ENCODE results near the gene CPSF3.

CPSF3 gene

DNA sequence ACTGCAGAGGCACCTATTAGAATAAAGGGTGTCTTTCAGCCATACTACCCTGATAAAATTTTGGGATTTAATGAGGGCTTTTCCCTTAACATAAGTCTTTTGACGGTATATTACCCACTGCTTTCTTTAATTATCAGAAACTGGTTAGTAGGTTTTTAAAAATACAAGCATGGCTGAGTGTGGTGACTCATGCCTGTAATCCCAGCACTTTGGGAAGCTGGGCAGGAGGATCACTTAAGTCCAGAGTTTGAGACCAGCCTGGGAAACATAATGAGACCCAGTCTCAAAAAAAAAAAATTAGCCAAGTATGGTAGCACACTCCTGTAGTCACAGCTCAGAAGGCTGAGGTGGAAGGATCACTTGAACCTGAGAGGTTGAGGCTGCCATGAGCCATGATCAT is 16.1 kb downstream of the CPSF3 start:
- DNase-seq (ENCODE audit: low read depth), result no peak
- no peak for TF ChIP-seq CTCF (IDR thresholded peaks at IDR 0.05; ENCODE audit: insufficient read depth, low read depth, low read length, missing control alignments)
- no peak overlapping the region for H3K4me3 ChIP-seq (ENCODE audit: low read depth, low read length)

DNA sequence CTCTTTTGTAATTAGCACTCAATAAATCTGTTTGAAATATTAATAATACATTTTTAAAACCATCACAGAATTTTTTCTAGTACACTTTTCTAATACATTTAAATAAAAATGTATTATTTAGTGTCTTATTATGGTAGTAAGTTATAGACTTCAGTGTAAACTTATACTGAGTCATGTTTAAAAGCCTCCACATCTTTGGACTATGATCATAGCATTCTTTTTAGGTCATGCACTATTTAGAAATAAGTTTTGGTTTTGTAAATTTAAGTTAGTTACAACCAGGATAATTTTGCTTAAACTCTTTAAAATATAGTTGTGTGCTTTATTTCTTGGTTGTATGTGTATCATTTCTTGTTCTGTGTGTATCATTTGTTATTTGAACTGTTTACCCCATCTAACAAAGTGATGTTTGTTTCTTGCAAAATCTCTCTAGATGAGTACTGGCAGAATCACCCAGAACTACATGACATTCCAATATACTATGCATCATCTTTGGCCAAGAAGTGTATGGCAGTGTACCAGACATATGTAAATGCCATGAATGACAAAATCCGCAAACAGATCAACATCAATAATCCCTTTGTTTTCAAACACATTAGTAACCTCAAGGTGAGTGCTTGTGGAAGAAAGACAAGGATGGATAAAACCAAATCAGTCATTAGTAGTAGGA is 16.7 kb downstream of the CPSF3 start:
- TF ChIP-seq CTCF (IDR thresholded peaks at IDR 0.05; ENCODE audit: insufficient read depth, low read depth, low read length, missing control alignments), result no peak
- no peak for DNase-seq (ENCODE audit: low read depth)
- no peak overlapping the region for H3K4me3 ChIP-seq (ENCODE audit: low read depth, low read length)

DNA sequence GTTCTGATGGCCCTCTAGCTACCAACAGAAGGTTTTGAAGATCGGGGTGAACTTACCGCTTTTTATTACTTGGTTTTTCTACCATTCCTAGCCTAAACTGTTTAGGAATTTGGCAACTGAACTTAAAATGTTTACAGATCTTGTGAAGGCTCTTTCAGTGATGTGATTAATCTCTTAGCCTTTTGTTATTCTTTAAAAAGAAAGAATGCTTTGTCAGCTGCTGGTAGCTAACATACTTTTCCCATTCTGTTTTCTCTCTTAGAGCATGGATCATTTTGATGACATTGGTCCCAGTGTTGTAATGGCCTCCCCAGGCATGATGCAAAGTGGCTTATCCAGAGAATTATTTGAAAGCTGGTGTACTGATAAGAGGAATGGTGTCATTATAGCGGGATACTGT is 18.1 kb downstream of the CPSF3 start:
- TF ChIP-seq CTCF (IDR thresholded peaks at IDR 0.05; ENCODE audit: insufficient read depth, low read depth, low read length, missing control alignments), result no peak
- no peak overlapping the region for H3K4me3 ChIP-seq (ENCODE audit: low read depth, low read length)
- DNase-seq (ENCODE audit: low read depth), result no peak

- H3K4me3 ChIP-seq (ENCODE audit: low read depth, low read length), result no peak overlapping the region
- TF ChIP-seq CTCF (IDR thresholded peaks at IDR 0.05; ENCODE audit: insufficient read depth, low read depth, low read length, missing control alignments), result no peak
- no peak for DNase-seq (ENCODE audit: low read depth)
Observed at GRCh38 chr2:9443526-9443925, 20.1 kb downstream of the CPSF3 start.

DNA sequence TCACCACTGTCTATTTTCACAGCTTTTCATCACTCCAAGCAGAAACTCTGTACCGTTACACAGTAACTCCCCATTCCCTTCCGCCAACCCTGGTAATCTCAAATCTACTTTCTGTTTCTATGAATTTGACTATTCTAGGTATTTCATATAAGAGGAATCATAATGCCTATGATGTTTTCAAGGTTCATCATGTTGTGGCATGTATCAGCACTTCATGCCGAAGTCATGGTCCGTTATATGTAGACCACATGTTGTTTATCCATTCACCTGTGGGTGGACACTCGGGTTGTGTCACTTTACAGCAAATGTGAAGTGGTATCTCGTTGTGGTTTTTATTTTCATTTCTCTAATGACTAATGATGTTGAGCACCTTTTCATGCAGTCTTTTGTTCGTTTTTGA is 21.6 kb downstream of the CPSF3 start:
- no peak overlapping the region for H3K4me3 ChIP-seq (ENCODE audit: low read depth, low read length)
- DNase-seq (ENCODE audit: low read depth), result peak; percentile 13
- TF ChIP-seq CTCF (IDR thresholded peaks at IDR 0.05; ENCODE audit: insufficient read depth, low read depth, low read length, missing control alignments), result no peak

- TF ChIP-seq CTCF (IDR thresholded peaks at IDR 0.05; ENCODE audit: insufficient read depth, low read depth, low read length, missing control alignments), result no peak
Observed at GRCh38 chr2:9451231-9451630, 27.8 kb downstream of the CPSF3 start.

GRCh38 chr2:9460441-9461017 is 37.1 kb downstream of the CPSF3 start:
- DNase-seq (ENCODE audit: low read depth), result no peak
- H3K4me3 ChIP-seq (ENCODE audit: low read depth, low read length), result no peak overlapping the region
- TF ChIP-seq CTCF (IDR thresholded peaks at IDR 0.05; ENCODE audit: insufficient read depth, low read depth, low read length, missing control alignments), result no peak

More at GRCh38 chr2:9451231-9451630, 27.8 kb downstream of the CPSF3 start:
- H3K4me3 ChIP-seq (ENCODE audit: low read depth, low read length), result no peak overlapping the region
- DNase-seq (ENCODE audit: low read depth), result no peak
